ENCODE measurements around the gene EVI5L.

DNA sequence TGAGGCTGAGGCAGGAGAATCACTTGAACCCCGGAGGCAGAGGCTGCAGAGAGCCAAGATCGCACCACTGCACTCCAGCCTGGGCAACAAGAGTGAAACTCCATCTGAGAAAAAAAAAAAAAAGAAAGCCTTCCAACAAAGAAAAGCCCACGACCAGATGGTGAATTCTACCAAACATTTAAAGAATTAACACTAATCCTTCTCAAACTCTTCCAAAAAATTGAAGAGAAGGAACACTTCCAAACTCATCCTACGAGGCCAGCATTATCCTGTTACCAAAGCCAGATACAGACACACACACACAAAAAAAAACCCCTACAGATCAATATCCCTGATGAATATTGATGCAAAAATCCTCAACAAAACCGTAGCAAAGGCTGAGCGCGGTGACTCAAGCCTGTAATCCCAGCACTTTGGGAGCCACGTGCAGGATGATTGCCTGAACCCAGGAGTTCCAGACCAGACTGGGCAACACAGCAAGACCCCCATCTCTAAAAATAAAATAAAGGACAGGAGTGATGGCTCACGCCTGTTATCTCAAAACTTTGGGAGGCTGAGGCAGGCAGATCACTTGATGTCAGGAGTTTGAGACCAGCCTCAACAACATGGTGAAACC lies 6.2 kb upstream of the EVI5L start:
- TF ChIP-seq POLR2A (IDR thresholded peaks at IDR 0.05; ENCODE audit: low read length) (no peak), GATA1 (IDR thresholded peaks at IDR 0.05; ENCODE audit: low read depth, low read length) (no peak)

Data from erythroblast (primary cell).